MM.1S (cell line): ENCODE data around the gene NBEA.
"Not testable (repeated sequence)": the region's sequence is repeated elsewhere in the genome, so short reads cannot be mapped to it uniquely, and the experiment has no call there.

Experiments used
- DNase-seq: peaks from one replicate; pipeline ENCODE4 v3.0.0-alpha.2; 2015
- H2AFZ ChIP-seq: fragments of 300-600 bp; sonication (generic); 2 replicates; pipeline ENCODE4 v1.6.0; 2016; ENCODE audit warnings: antibody characterized with exemption, low read length
- H3F3A ChIP-seq: fragments of 300-600 bp; sonication (generic); 2 replicates; pipeline ENCODE4 v1.6.1; 2016; ENCODE audit warnings: mild to moderate bottlenecking, antibody characterized with exemption, low read length, moderate library complexity, mixed read lengths; ENCODE audit not compliant: insufficient read depth
- H3K27ac ChIP-seq: fragments of 300-600 bp; sonication (generic); 2 replicates; pipeline ENCODE4 v1.5.1; 2016; ENCODE audit warnings: mild to moderate bottlenecking, low read length
- H3K27me3 ChIP-seq: fragments of 300-600 bp; sonication (generic); replicated peaks from 2 replicates; pipeline ENCODE4 v1.6.0; 2016; ENCODE audit warnings: low read length; ENCODE audit not compliant: insufficient read depth
- H3K36me3 ChIP-seq: fragments of 300-600 bp; sonication (generic); replicated peaks from 2 replicates; pipeline ENCODE4 v1.6.1; 2016; ENCODE audit warnings: mild to moderate bottlenecking, low read length, mixed read lengths; ENCODE audit not compliant: insufficient read depth
- H3K4me1 ChIP-seq: fragments of 300-600 bp; sonication (generic); 2 replicates; pipeline ENCODE4 v1.6.1; 2016; ENCODE audit warnings: low read length, mixed read lengths
- H3K4me2 ChIP-seq: fragments of 300-600 bp; sonication (generic); 2 replicates; pipeline ENCODE4 v1.6.0; 2016; ENCODE audit warnings: low read depth, low read length
- H3K4me3 ChIP-seq: fragments of 300-600 bp; sonication (generic); 2 replicates; pipeline ENCODE4 v1.5.1; 2016; ENCODE audit warnings: low read length, mixed read lengths
- H3K79me2 ChIP-seq: fragments of 300-600 bp; sonication (generic); 2 replicates; pipeline ENCODE4 v1.6.1; 2016; ENCODE audit warnings: mixed run types, low read length, mixed read lengths
- H3K9ac ChIP-seq: fragments of 300-600 bp; sonication (generic); 2 replicates; pipeline ENCODE4 v1.6.1; 2016; ENCODE audit warnings: low read length, mixed read lengths
- H3K9me2 ChIP-seq: fragments of 300-600 bp; sonication (generic); replicated peaks from 2 replicates; pipeline ENCODE4 v1.6.1; 2016; ENCODE audit warnings: mild to moderate bottlenecking, low read length, mixed read lengths; ENCODE audit not compliant: insufficient read depth
- H3K9me3 ChIP-seq: fragments of 300-600 bp; sonication (generic); replicated peaks from 2 replicates; pipeline ENCODE4 v1.6.1; 2016; ENCODE audit warnings: mild to moderate bottlenecking, low read length, mixed read lengths; ENCODE audit not compliant: insufficient read depth
- H4K20me1 ChIP-seq: fragments of 300-600 bp; sonication (generic); 2 replicates; pipeline ENCODE4 v1.6.1; 2016; ENCODE audit warnings: mild to moderate bottlenecking, low read length, moderate library complexity, mixed read lengths; ENCODE audit not compliant: insufficient read depth
- CTCF ChIP-seq: fragments of 300-600 bp; sonication (generic); IDR thresholded peaks from 2 replicates; pipeline ENCODE4 v1.5.1; 2016; ENCODE audit warnings: antibody characterized with exemption, low read length, mixed read lengths
- EZH2 ChIP-seq: fragments of 300-600 bp; sonication (generic); optimal IDR thresholded peaks from 2 replicates; pipeline ENCODE3; 2017; ENCODE audit warnings: low read depth, mild to moderate bottlenecking, antibody characterized with exemption, low read length, mixed read lengths
- EZH2phosphoT487 ChIP-seq: fragments of 300-600 bp; sonication (generic); IDR thresholded peaks from 2 replicates; pipeline ENCODE4 v1.6.1; 2018; ENCODE audit warnings: antibody characterized with exemption, low read length

The NBEA gene

GRCh38 chr13:35046587-35046986, 104.5 kb downstream of the NBEA start:
- DNase-seq: no peak
- H3K4me1 ChIP-seq: no peaks in the 10 kb centered on the region
- H3K9me2 ChIP-seq: no peaks in the 10 kb centered on the region
- H3K79me2 ChIP-seq: no peaks in the 10 kb centered on the region
- no peak for TF ChIP-seq EZH2phosphoT487
- no peak for TF ChIP-seq EZH2
- TF ChIP-seq CTCF: no peak
- H4K20me1 ChIP-seq: no peaks in the 10 kb centered on the region
- H3F3A ChIP-seq: no peaks in the 10 kb centered on the region
- no peak overlapping the region for H2AFZ ChIP-seq
- no peak overlapping the region for H3K4me2 ChIP-seq
- no peak overlapping the region for H3K4me3 ChIP-seq
- no peaks in the 10 kb centered on the region for H3K9me3 ChIP-seq
- H3K9ac ChIP-seq: no peak overlapping the region
- no peaks in the 10 kb centered on the region for H3K36me3 ChIP-seq
- H3K27me3 ChIP-seq: no peaks in the 10 kb centered on the region
- no peak overlapping the region for H3K27ac ChIP-seq

- H4K20me1 ChIP-seq: no peaks in the 10 kb centered on the region
- H3K4me1 ChIP-seq: no peaks in the 10 kb centered on the region
- H3K27me3 ChIP-seq: no peaks in the 10 kb centered on the region
- no peak overlapping the region for H3K27ac ChIP-seq
- H3K9ac ChIP-seq: no peak overlapping the region
- no peaks in the 10 kb centered on the region for H3K79me2 ChIP-seq
- TF ChIP-seq EZH2 (no peak), EZH2phosphoT487 (no peak), CTCF (no peak)
- H3K9me2 ChIP-seq: no peaks in the 10 kb centered on the region
- H3F3A ChIP-seq: no peaks in the 10 kb centered on the region
- H3K4me2 ChIP-seq: no peak overlapping the region
- no peaks in the 10 kb centered on the region for H3K9me3 ChIP-seq
- no peak overlapping the region for H3K4me3 ChIP-seq
- no peak overlapping the region for H2AFZ ChIP-seq
- H3K36me3 ChIP-seq: no peaks in the 10 kb centered on the region
- DNase-seq: no peak
Observed at GRCh38 chr13:35055705-35056104, 113.6 kb downstream of the NBEA start.

- TF ChIP-seq EZH2phosphoT487 (no peak), CTCF (no peak), EZH2 (no peak)
- no peak overlapping the region for H2AFZ ChIP-seq
- H3K27ac ChIP-seq: no peak overlapping the region
- no peaks in the 10 kb centered on the region for H3K27me3 ChIP-seq
- no peaks in the 10 kb centered on the region for H3F3A ChIP-seq
- no peaks in the 10 kb centered on the region for H3K9me2 ChIP-seq
- DNase-seq: no peak
- no peaks in the 10 kb centered on the region for H3K79me2 ChIP-seq
- no peaks in the 10 kb centered on the region for H4K20me1 ChIP-seq
- H3K9me3 ChIP-seq: no peaks in the 10 kb centered on the region
- no peak overlapping the region for H3K4me2 ChIP-seq
- no peaks in the 10 kb centered on the region for H3K36me3 ChIP-seq
- H3K4me1 ChIP-seq: no peaks in the 10 kb centered on the region
- H3K9ac ChIP-seq: no peak overlapping the region
- H3K4me3 ChIP-seq: no peak overlapping the region
Observed at GRCh38 chr13:35057858-35058257, 115.8 kb downstream of the NBEA start.

- not testable (repeated sequence) for H3K9me2 ChIP-seq, H3K9me3 ChIP-seq, H3K9ac ChIP-seq, H4K20me1 ChIP-seq, DNase-seq, H3K36me3 ChIP-seq, H3K79me2 ChIP-seq, H3K27ac ChIP-seq, H3K4me3 ChIP-seq, H3K4me2 ChIP-seq, H2AFZ ChIP-seq, H3F3A ChIP-seq, H3K4me1 ChIP-seq, H3K27me3 ChIP-seq
Observed at GRCh38 chr13:35058585-35058984, 116.5 kb downstream of the NBEA start.
